Body of pancreas (tissue), 4 donors: Measurements from ENCODE around the gene HIGD1C.

Experiments used
- POLR2A ChIP-seq, 3 donors: fragments of 450-650 bp; IDR thresholded peaks; one replicate each; pipeline ENCODE4 v1.6.1; 2016; ENCODE audit warnings: antibody characterized with exemption in 3 of 3, mild to moderate bottlenecking in 2 of 3
- TF ChIP-seq, protein P1 (sequence below), 7 experiments: fragments of 450-650 bp in 4 of 7; fragments of 200-600 bp in 3 of 7; sonication (generic) in 3 of 7; IDR thresholded peaks; one replicate each; pipeline ENCODE4 v1.5.1; 2016 to 2019; ENCODE audit warnings: antibody characterized with exemption in 7 of 7

DNA sequence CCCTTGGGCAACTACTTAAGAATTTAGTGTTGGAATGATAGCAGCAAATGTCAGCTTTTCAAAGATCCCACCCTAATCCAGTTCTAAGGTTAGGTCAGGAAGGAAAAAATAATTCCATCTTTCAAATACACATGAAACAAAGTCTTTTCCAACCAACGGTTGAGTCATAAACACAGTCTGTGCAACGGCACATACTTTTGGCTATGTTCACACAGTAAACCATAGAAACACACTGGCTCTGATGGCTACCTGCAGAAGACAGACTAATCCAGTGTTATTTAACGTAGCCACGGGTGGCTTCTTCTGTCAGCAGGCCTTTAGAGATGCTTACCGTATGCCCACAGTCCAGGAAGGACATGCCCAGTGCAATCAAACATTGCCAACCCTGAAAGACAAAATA lies 35.7 kb downstream of the HIGD1C start:
- TF ChIP-seq, protein P1, sequence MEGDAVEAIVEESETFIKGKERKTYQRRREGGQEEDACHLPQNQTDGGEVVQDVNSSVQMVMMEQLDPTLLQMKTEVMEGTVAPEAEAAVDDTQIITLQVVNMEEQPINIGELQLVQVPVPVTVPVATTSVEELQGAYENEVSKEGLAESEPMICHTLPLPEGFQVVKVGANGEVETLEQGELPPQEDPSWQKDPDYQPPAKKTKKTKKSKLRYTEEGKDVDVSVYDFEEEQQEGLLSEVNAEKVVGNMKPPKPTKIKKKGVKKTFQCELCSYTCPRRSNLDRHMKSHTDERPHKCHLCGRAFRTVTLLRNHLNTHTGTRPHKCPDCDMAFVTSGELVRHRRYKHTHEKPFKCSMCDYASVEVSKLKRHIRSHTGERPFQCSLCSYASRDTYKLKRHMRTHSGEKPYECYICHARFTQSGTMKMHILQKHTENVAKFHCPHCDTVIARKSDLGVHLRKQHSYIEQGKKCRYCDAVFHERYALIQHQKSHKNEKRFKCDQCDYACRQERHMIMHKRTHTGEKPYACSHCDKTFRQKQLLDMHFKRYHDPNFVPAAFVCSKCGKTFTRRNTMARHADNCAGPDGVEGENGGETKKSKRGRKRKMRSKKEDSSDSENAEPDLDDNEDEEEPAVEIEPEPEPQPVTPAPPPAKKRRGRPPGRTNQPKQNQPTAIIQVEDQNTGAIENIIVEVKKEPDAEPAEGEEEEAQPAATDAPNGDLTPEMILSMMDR (IDR thresholded peaks at IDR 0.05) = no peak
- TF ChIP-seq POLR2A (IDR thresholded peaks at IDR 0.05) = no peak
